HEK293T (cell line): ENCODE data around the gene AMY2B.

Experiments
- ARNT ChIP-seq: fragments of 450-650 bp; IDR thresholded peaks from 2 replicates; pipeline ENCODE4 v1.6.1; 2017; ENCODE audit warnings: mild to moderate bottlenecking
- BHLHE40 ChIP-seq: fragments of 450-650 bp; IDR thresholded peaks from 2 replicates; pipeline ENCODE4 v1.6.1; 2016; ENCODE audit warnings: mild to moderate bottlenecking, moderate library complexity, borderline replicate concordance
- ELF4 ChIP-seq: fragments of 450-650 bp; IDR thresholded peaks from 2 replicates; pipeline ENCODE4 v1.6.1; 2017; ENCODE audit warnings: antibody characterized with exemption
- FOXK2 ChIP-seq: fragments of 450-650 bp; IDR thresholded peaks from 2 replicates; pipeline ENCODE4 v1.6.1; 2016; ENCODE audit warnings: mild to moderate bottlenecking
- FOXM1 ChIP-seq: fragments of 450-650 bp; IDR thresholded peaks from 2 replicates; pipeline ENCODE4 v1.6.1; 2017; ENCODE audit warnings: mild to moderate bottlenecking, borderline replicate concordance
- HDGF ChIP-seq: fragments of 450-650 bp; IDR thresholded peaks from 2 replicates; pipeline ENCODE4 v1.6.1; 2017; ENCODE audit warnings: antibody characterized with exemption, borderline replicate concordance
- LEF1 ChIP-seq: fragments of 450-650 bp; IDR thresholded peaks from 2 replicates; pipeline ENCODE4 v1.6.1; 2017; ENCODE audit warnings: mild to moderate bottlenecking, borderline replicate concordance
- NFRKB ChIP-seq: fragments of 450-650 bp; IDR thresholded peaks from 2 replicates; pipeline ENCODE4 v1.6.1; 2016; ENCODE audit warnings: mild to moderate bottlenecking, moderate library complexity
- SP1 ChIP-seq: fragments of 450-650 bp; IDR thresholded peaks from 2 replicates; pipeline ENCODE4 v1.6.1; 2017
- SUZ12 ChIP-seq: fragments of 450-650 bp; IDR thresholded peaks from 2 replicates; pipeline ENCODE4 v1.6.1; 2016; ENCODE audit warnings: mild to moderate bottlenecking
- TARDBP ChIP-seq: fragments of 450-650 bp; IDR thresholded peaks from 2 replicates; pipeline ENCODE4 v1.6.1; 2016
- ZNF384 ChIP-seq: fragments of 450-650 bp; IDR thresholded peaks from 2 replicates; pipeline ENCODE4 v1.6.1; 2016
- TF ChIP-seq, protein P1 (sequence below): fragments of 450-650 bp; IDR thresholded peaks from 2 replicates; pipeline ENCODE4 v1.6.1; 2016

DNA sequence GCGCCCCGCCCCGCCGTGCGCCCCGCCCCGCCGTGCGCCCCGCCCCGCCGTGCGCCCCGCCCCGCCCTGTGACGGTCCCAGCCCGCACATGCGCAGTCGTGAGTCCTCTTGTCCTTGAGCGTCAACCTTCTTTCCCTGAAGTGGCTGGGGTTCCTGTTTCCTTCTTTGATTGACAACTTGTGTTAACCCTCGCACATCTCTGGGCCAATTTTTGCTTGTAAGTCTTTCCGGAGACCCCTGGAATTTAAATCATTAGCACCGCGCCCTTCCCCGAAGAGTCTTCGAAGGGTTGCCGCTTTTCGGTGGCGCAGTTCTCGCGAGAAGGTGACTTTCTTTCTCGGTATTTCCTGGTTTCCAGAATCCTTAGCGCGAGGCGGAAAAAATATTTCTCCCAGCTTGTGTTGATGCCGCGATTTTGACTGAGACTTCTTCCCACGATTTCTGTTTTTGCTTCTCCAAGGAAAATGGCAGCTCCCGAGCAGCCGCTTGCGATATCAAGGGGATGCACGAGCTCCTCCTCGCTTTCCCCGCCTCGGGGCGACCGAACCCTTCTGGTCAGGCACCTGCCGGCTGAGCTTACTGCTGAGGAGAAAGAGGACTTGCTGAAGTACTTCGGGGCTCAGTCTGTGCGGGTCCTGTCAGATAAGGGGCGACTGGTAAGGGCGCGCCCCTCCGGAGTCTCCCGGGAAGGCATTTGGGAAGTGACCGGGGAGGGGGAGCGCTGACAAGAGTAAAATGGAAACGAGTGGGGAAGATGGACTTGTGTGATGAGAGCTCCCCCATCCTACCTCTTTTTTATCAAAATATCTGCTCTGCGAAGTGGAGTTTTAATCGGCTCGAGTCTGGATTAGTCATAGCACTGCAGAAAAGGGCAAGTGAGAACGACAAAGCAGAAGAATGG lies 45.5 kb upstream of the AMY2B start, which contains the start of gene RNPC3:
- TF ChIP-seq NFRKB: peak; percentile 51; the same call in 1 of the 2 replicates
- TF ChIP-seq SP1: no peak
- no peak for TF ChIP-seq FOXM1
- TF ChIP-seq FOXK2: no peak
- no peak for TF ChIP-seq ZNF384
- TF ChIP-seq TARDBP: no peak
- no peak for TF ChIP-seq HDGF
- no peak for TF ChIP-seq SUZ12
- TF ChIP-seq ELF4: peak; percentile 79
- TF ChIP-seq BHLHE40: no peak
- TF ChIP-seq, protein P1, sequence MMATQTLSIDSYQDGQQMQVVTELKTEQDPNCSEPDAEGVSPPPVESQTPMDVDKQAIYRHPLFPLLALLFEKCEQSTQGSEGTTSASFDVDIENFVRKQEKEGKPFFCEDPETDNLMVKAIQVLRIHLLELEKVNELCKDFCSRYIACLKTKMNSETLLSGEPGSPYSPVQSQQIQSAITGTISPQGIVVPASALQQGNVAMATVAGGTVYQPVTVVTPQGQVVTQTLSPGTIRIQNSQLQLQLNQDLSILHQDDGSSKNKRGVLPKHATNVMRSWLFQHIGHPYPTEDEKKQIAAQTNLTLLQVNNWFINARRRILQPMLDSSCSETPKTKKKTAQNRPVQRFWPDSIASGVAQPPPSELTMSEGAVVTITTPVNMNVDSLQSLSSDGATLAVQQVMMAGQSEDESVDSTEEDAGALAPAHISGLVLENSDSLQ: peak; percentile 79
- no peak for TF ChIP-seq ARNT
- no peak for TF ChIP-seq LEF1
